Uterus (tissue), 4 donors: Measurements from ENCODE around the gene LRP1B. TPM values are rescaled to one million over a fixed set of nuclear protein-coding genes. Genes with fewer than 3 reads are reported as not detected.

Source experiments
- DNase-seq, 2 donors: peaks; one replicate each; pipeline ENCODE4 v3.0.0-alpha.2; 2019 to 2020
- H3K27ac ChIP-seq, 2 donors: fragments of 200-600 bp; sonication (generic); 1 replicate in 1 of 2; 2 replicates in 1 of 2; pipeline ENCODE4 v1.5.1; 2016 to 2018
- H3K27me3 ChIP-seq, 2 donors: fragments of 200-600 bp; sonication (generic); one replicate each; pipeline ENCODE4 v1.5.1; 2018 to 2019; ENCODE audit warnings: control low read depth in 1 of 2
- H3K36me3 ChIP-seq, 2 donors: fragments of 200-600 bp; sonication (generic); one replicate each; pipeline ENCODE4 v1.5.1; 2019; ENCODE audit warnings: control low read depth in 1 of 2
- H3K4me1 ChIP-seq, 2 donors: fragments of 200-600 bp; sonication (generic); one replicate each; pipeline ENCODE4 v1.5.1; 2018 to 2019; ENCODE audit warnings: control low read depth in 1 of 2
- H3K4me3 ChIP-seq, 2 donors: fragments of 200-600 bp; sonication (generic); 1 replicate in 1 of 2; 2 replicates in 1 of 2; pipeline ENCODE4 v1.5.1; 2018 to 2019; ENCODE audit warnings: mild to moderate bottlenecking in 1 of 2
- H3K9me3 ChIP-seq, 2 donors: fragments of 200-600 bp; sonication (generic); one replicate each; pipeline ENCODE4 v1.5.1; 2019; ENCODE audit warnings: control low read depth in 1 of 2
- CTCF ChIP-seq, 4 experiments: fragments of 200-600 bp in 2 of 4; fragments of 450-650 bp in 2 of 4; sonication (generic) in 2 of 4; IDR thresholded peaks; one replicate each; pipeline ENCODE4 v1.5.1; 2016 to 2019; ENCODE audit warnings: antibody characterized with exemption in 4 of 4, mild to moderate bottlenecking in 2 of 4, moderate library complexity in 1 of 4
- POLR2A ChIP-seq, 2 donors: fragments of 450-650 bp; IDR thresholded peaks; one replicate each; pipeline ENCODE4 v1.6.1; 2016; ENCODE audit warnings: antibody characterized with exemption in 2 of 2, mild to moderate bottlenecking in 1 of 2, moderate library complexity in 1 of 2
- intact Hi-C: fragments of 100-400 bp; cut with DNase I; formaldehyde crosslinking; loops from one replicate; pipeline ENCODE4 v1.15.1; 2023; ENCODE audit warnings: low total_unique reads
- total RNA-seq, 4 donors: library from RNA; depleted of rRNA in 3 of 4; stranded (reverse); fragments of >200 nt in 3 of 4; gene quantifications; one replicate each; pipeline versions ENCODE4 v1.1.0 to v1.2.4, GENCODE V29; 2014 to 2023
- donor health status: DM: yes; HTN: yes; CAD: no.

LRP1B gene
- total RNA-seq, 4 donors from 2014 or later, result 0.29 to 7.3 (median 0.79) TPM; not detected in 1

- Histone ChIP-seq H3K9me3 (no peaks in the 10 kb centered on the region), H3K27me3 (no peaks in the 10 kb centered on the region), H3K27ac (no peak overlapping the region), H3K4me1 (no peaks in the 10 kb centered on the region), H3K4me3 (no peak overlapping the region), H3K36me3 (no peaks in the 10 kb centered on the region)
- TF ChIP-seq POLR2A (IDR thresholded peaks at IDR 0.05), result no peak
- no peak for TF ChIP-seq CTCF (IDR thresholded peaks at IDR 0.05)
- DNase-seq, result no peak
- intact Hi-C loops, result no loop called here
Measured at GRCh38 chr2:141038341-141038740, 1092.5 kb downstream of the LRP1B start.

GRCh38 chr2:141037361-141037760, 1093.5 kb downstream of the LRP1B start:
- intact Hi-C loops, result no loop called here
- H3K4me3 ChIP-seq, result no peak overlapping the region
- H3K27me3 ChIP-seq, result no peaks in the 10 kb centered on the region
- no peaks in the 10 kb centered on the region for H3K4me1 ChIP-seq
- TF ChIP-seq POLR2A (IDR thresholded peaks at IDR 0.05) (no peak), CTCF (IDR thresholded peaks at IDR 0.05) (no peak)
- H3K9me3 ChIP-seq, result no peaks in the 10 kb centered on the region
- no peak overlapping the region for H3K27ac ChIP-seq
- no peaks in the 10 kb centered on the region for H3K36me3 ChIP-seq
- DNase-seq, result no peak

GRCh38 chr2:141035846-141036420, 1094.9 kb downstream of the LRP1B start:
- no peak for DNase-seq
- no peaks in the 10 kb centered on the region for H3K36me3 ChIP-seq
- intact Hi-C loops, result no loop called here
- H3K4me3 ChIP-seq, result no peak overlapping the region
- H3K4me1 ChIP-seq, result no peaks in the 10 kb centered on the region
- no peaks in the 10 kb centered on the region for H3K9me3 ChIP-seq
- no peak overlapping the region for H3K27ac ChIP-seq
- no peaks in the 10 kb centered on the region for H3K27me3 ChIP-seq
- TF ChIP-seq POLR2A (IDR thresholded peaks at IDR 0.05), result no peak
- no peak for TF ChIP-seq CTCF (IDR thresholded peaks at IDR 0.05)

- TF ChIP-seq POLR2A (IDR thresholded peaks at IDR 0.05) (no peak), CTCF (IDR thresholded peaks at IDR 0.05) (no peak)
- intact Hi-C loops, result no loop called here
- H3K27ac ChIP-seq, result no peak overlapping the region
- DNase-seq, result no peak
- H3K27me3 ChIP-seq, result no peaks in the 10 kb centered on the region
- no peaks in the 10 kb centered on the region for H3K9me3 ChIP-seq
- H3K4me3 ChIP-seq, result no peak overlapping the region
- H3K4me1 ChIP-seq, result no peaks in the 10 kb centered on the region
- no peaks in the 10 kb centered on the region for H3K36me3 ChIP-seq
Measured at GRCh38 chr2:141029428-141030078, 1101.3 kb downstream of the LRP1B start.

GRCh38 chr2:141027221-141027620, 1103.6 kb downstream of the LRP1B start:
- no peaks in the 10 kb centered on the region for H3K36me3 ChIP-seq
- intact Hi-C loops, result no loop called here
- no peaks in the 10 kb centered on the region for H3K27me3 ChIP-seq
- no peak overlapping the region for H3K4me3 ChIP-seq
- H3K27ac ChIP-seq, result no peak overlapping the region
- H3K4me1 ChIP-seq, result no peaks in the 10 kb centered on the region
- TF ChIP-seq POLR2A (IDR thresholded peaks at IDR 0.05) (no peak), CTCF (IDR thresholded peaks at IDR 0.05) (no peak)
- H3K9me3 ChIP-seq, result no peaks in the 10 kb centered on the region
- no peak for DNase-seq
